ENCODE results near the gene C20orf141.
"Not testable (repeated sequence)": the region's sequence is repeated elsewhere in the genome, so short reads cannot be mapped to it uniquely, and the experiment has no call there.

C20orf141 gene, protein sequence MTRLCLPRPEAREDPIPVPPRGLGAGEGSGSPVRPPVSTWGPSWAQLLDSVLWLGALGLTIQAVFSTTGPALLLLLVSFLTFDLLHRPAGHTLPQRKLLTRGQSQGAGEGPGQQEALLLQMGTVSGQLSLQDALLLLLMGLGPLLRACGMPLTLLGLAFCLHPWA

DNA sequence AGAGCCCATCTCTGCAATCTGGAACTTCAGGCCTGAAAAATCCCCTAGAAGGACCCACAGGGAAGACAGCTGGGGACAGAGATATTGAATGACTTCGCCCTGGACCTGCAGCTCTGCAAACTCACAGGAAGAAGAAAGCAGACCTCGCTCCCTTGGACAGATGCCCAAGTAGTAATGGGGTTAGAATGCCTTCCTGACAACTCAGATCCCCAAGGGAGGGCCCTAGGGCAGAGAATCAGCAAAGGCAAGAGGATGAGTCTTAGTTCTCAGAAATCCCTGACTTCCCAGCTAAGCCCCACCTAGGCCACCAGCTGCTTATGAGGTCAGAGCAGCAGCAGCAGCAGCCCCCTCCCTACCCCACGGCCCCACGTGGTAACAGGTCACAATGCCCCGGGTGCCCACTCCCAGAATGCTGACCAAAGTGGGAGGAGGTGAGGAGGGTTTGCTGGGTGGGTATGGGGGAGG is at the start of gene C20orf141:
Gene C20orf141 (plus strand): TSS at position 401 of the 465 bp plus-strand sequence. CDS start 198 bp downstream, outside the sequence.
- no peaks in the 10 kb centered on the region for H3K9me2 ChIP-seq (replicated peaks; ENCODE audit: low read depth, low read length)
- H3K4me1 ChIP-seq (ENCODE audit: insufficient read depth, low read length, poor library complexity, severe bottlenecking) = peaks cover 26% of the 10 kb centered on the region
- peak within 1 kb of the TSS; percentile 25 for H3K4me2 ChIP-seq (ENCODE audit: low read depth, low read length, poor library complexity, severe bottlenecking)
- H3K36me3 ChIP-seq (ENCODE audit: insufficient read depth, low read length) = no peaks in the 10 kb centered on the region
- no peak within 1 kb of the TSS for H2AFZ ChIP-seq (ENCODE audit: low read length)
- H3K9me3 ChIP-seq (ENCODE audit: insufficient read depth, low read depth, low read length) = no peaks in the 10 kb centered on the region
- H3K27me3 ChIP-seq (ENCODE audit: insufficient read depth, low read length, poor library complexity, severe bottlenecking) = no peaks in the 10 kb centered on the region
- H3F3A ChIP-seq (ENCODE audit: low read depth) = no peaks in the 10 kb centered on the region
- no peak within 1 kb of the TSS for H3K4me3 ChIP-seq (ENCODE audit: low read length, poor library complexity, severe bottlenecking)
- H3K79me2 ChIP-seq (ENCODE audit: insufficient read depth, low read length) = no peaks in the 10 kb centered on the region
- no peak for TF ChIP-seq EZH2phosphoT487 (IDR thresholded peaks at IDR 0.05; ENCODE audit: borderline replicate concordance)
- TF ChIP-seq, protein P1, sequence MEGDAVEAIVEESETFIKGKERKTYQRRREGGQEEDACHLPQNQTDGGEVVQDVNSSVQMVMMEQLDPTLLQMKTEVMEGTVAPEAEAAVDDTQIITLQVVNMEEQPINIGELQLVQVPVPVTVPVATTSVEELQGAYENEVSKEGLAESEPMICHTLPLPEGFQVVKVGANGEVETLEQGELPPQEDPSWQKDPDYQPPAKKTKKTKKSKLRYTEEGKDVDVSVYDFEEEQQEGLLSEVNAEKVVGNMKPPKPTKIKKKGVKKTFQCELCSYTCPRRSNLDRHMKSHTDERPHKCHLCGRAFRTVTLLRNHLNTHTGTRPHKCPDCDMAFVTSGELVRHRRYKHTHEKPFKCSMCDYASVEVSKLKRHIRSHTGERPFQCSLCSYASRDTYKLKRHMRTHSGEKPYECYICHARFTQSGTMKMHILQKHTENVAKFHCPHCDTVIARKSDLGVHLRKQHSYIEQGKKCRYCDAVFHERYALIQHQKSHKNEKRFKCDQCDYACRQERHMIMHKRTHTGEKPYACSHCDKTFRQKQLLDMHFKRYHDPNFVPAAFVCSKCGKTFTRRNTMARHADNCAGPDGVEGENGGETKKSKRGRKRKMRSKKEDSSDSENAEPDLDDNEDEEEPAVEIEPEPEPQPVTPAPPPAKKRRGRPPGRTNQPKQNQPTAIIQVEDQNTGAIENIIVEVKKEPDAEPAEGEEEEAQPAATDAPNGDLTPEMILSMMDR (conservative IDR thresholded peaks at IDR 0.05; ENCODE audit: low read length) = no peak
- peak within 1 kb of the TSS; percentile 8 for H3K9ac ChIP-seq (ENCODE audit: low read depth, low read length, poor library complexity, severe bottlenecking)
- no peaks in the 10 kb centered on the region for H4K20me1 ChIP-seq (ENCODE audit: insufficient read depth, low read length, poor library complexity, severe bottlenecking)

DNA sequence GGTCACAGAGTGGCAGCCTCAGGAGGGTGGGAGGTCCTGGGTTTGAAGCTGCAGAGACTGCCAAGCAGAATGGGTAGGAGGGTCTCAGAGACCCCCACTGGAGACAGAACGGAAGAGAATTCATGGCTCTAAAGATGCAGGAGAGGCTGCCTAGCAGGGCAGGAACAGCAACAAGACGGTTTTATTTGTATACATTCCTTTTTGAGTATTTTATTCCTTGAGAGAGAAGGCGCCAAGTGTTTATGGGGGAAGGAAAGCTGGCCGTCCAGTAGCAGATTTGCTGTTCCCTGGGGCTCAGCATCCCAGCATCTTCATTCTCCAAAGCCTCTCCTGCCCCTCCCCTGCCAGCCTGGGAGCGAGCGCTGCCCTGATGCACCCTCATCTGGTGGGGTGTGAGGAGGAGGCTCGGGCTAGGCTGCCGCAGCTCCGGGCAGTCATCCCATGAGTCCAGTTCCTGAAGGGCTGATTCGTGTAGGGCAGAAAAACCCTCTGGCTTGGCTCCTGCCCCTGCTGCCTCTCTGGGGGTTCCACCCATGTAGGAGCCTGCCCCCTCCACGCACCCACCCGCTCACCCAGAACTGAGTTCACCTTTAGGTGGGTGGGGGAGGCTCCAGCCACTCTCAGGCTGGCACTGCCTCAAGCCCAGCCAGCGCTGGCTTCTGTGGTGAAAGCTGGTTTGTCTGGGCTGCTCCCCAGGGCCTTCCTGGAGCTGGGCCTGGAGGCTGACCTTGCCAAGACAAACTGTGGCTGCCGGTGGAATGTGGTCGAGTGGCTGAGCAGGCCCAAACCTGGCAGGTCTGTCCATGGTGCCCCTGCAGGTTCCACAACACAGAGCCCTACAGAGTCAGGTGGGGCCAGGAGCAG is 46.8 kb upstream of the C20orf141 start:
- Histone ChIP-seq H3K4me2 (ENCODE audit: low read depth, low read length, poor library complexity, severe bottlenecking) (no peak overlapping the region), H3K4me3 (ENCODE audit: low read length, poor library complexity, severe bottlenecking) (no peak overlapping the region), H3K79me2 (ENCODE audit: insufficient read depth, low read length) (no peaks in the 10 kb centered on the region), H3K4me1 (ENCODE audit: insufficient read depth, low read length, poor library complexity, severe bottlenecking) (no peaks in the 10 kb centered on the region), H3K36me3 (ENCODE audit: insufficient read depth, low read length) (no peaks in the 10 kb centered on the region), H3K27me3 (ENCODE audit: insufficient read depth, low read length, poor library complexity, severe bottlenecking) (no peaks in the 10 kb centered on the region), H2AFZ (ENCODE audit: low read length) (no peak overlapping the region), H3F3A (ENCODE audit: low read depth) (no peaks in the 10 kb centered on the region), H3K9me3 (ENCODE audit: insufficient read depth, low read depth, low read length) (no peaks in the 10 kb centered on the region), H4K20me1 (ENCODE audit: insufficient read depth, low read length, poor library complexity, severe bottlenecking) (no peaks in the 10 kb centered on the region), H3K9ac (ENCODE audit: low read depth, low read length, poor library complexity, severe bottlenecking) (no peak overlapping the region), H3K9me2 (replicated peaks; ENCODE audit: low read depth, low read length) (no peaks in the 10 kb centered on the region)
- no peak for TF ChIP-seq EZH2phosphoT487 (IDR thresholded peaks at IDR 0.05; ENCODE audit: borderline replicate concordance)
- TF ChIP-seq, protein P1 (conservative IDR thresholded peaks at IDR 0.05; ENCODE audit: low read length) = no peak

DNA sequence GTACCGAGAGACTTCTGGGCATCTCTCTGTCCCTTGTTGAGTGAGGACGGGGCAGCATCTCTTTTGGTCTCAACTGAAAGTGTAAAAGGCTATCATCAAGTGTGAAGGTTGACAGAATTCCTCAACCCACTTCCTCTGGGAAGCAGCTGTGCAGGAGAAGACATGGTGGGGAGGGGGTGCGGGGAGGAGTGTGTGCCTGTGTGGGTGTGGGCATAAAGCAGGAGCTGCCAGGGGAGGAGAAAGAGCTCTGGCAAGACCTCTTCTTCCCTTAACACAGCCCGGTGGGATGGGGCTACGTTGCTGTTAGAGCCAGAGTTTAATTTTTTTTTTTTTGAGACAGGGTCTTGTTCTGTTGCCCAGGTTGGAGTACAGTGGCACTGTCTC is 46.2 kb upstream of the C20orf141 start:
- no peaks in the 10 kb centered on the region for H4K20me1 ChIP-seq (ENCODE audit: insufficient read depth, low read length, poor library complexity, severe bottlenecking)
- H3K4me2 ChIP-seq (ENCODE audit: low read depth, low read length, poor library complexity, severe bottlenecking) = no peak overlapping the region
- H3K79me2 ChIP-seq (ENCODE audit: insufficient read depth, low read length) = no peaks in the 10 kb centered on the region
- H3K27me3 ChIP-seq (ENCODE audit: insufficient read depth, low read length, poor library complexity, severe bottlenecking) = no peaks in the 10 kb centered on the region
- no peaks in the 10 kb centered on the region for H3K36me3 ChIP-seq (ENCODE audit: insufficient read depth, low read length)
- H3F3A ChIP-seq (ENCODE audit: low read depth) = no peaks in the 10 kb centered on the region
- no peaks in the 10 kb centered on the region for H3K9me2 ChIP-seq (replicated peaks; ENCODE audit: low read depth, low read length)
- no peaks in the 10 kb centered on the region for H3K4me1 ChIP-seq (ENCODE audit: insufficient read depth, low read length, poor library complexity, severe bottlenecking)
- no peak overlapping the region for H2AFZ ChIP-seq (ENCODE audit: low read length)
- H3K4me3 ChIP-seq (ENCODE audit: low read length, poor library complexity, severe bottlenecking) = no peak overlapping the region
- TF ChIP-seq, protein P1 (conservative IDR thresholded peaks at IDR 0.05; ENCODE audit: low read length) = no peak
- no peak for TF ChIP-seq EZH2phosphoT487 (IDR thresholded peaks at IDR 0.05; ENCODE audit: borderline replicate concordance)
- no peak overlapping the region for H3K9ac ChIP-seq (ENCODE audit: low read depth, low read length, poor library complexity, severe bottlenecking)
- H3K9me3 ChIP-seq (ENCODE audit: insufficient read depth, low read depth, low read length) = no peaks in the 10 kb centered on the region

DNA sequence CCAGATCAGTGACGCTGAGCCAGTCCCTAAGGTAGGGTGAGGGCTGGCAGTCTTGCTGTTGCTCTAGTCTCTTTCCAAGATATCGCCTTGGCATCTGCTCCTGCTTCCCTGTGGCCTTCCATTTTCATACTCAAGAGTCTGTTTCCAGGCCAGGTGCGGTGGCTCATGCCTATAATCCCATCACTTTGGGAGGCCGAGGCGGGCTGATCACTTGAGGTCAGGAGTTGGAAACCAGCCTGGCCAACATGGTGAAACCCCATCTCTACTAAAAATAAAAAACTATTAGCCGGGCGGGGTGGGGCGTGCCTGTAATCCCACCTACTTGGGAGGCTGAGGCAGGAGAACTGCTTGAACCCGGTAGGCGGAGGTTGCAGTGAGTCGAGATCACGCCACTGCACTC is 44.7 kb upstream of the C20orf141 start:
- not testable (repeated sequence) for H3K36me3 ChIP-seq (ENCODE audit: insufficient read depth, low read length); H3K9me2 ChIP-seq (replicated peaks; ENCODE audit: low read depth, low read length); H3K4me3 ChIP-seq (ENCODE audit: low read length, poor library complexity, severe bottlenecking); H2AFZ ChIP-seq (ENCODE audit: low read length); H3K9ac ChIP-seq (ENCODE audit: low read depth, low read length, poor library complexity, severe bottlenecking); H3K4me2 ChIP-seq (ENCODE audit: low read depth, low read length, poor library complexity, severe bottlenecking); H3F3A ChIP-seq (ENCODE audit: low read depth); H4K20me1 ChIP-seq (ENCODE audit: insufficient read depth, low read length, poor library complexity, severe bottlenecking); H3K9me3 ChIP-seq (ENCODE audit: insufficient read depth, low read depth, low read length); H3K79me2 ChIP-seq (ENCODE audit: insufficient read depth, low read length); H3K4me1 ChIP-seq (ENCODE audit: insufficient read depth, low read length, poor library complexity, severe bottlenecking); H3K27me3 ChIP-seq (ENCODE audit: insufficient read depth, low read length, poor library complexity, severe bottlenecking)
